Gastroesophageal sphincter (tissue), 3 donors: ENCODE data around the gene LTBP1.

Source experiments
- CTCF ChIP-seq, 4 experiments: fragments of 200-600 bp in 2 of 4; fragments of 450-650 bp in 2 of 4; sonication (generic) in 1 of 4; IDR thresholded peaks; one replicate each; pipeline ENCODE4 v1.5.1; 2017 to 2019; ENCODE audit warnings: antibody characterized with exemption in 4 of 4, mild to moderate bottlenecking in 2 of 4, moderate library complexity in 2 of 4
- EP300 ChIP-seq: sonication (generic); formaldehyde crosslinking; IDR thresholded peaks from one replicate; pipeline ENCODE4 v1.6.1; 2017; ENCODE audit warnings: antibody characterized with exemption, mild to moderate bottlenecking
- POLR2A ChIP-seq, 2 donors: fragments of 450-650 bp; IDR thresholded peaks; one replicate each; pipeline ENCODE4 v1.6.1; 2017; ENCODE audit warnings: antibody characterized with exemption in 2 of 2, mild to moderate bottlenecking in 2 of 2, moderate library complexity in 1 of 2
- POLR2AphosphoS5 ChIP-seq: sonication (generic); formaldehyde crosslinking; IDR thresholded peaks from one replicate; pipeline ENCODE4 v1.6.1; 2017; ENCODE audit warnings: antibody characterized with exemption

- TF ChIP-seq POLR2A (IDR thresholded peaks at IDR 0.05) (no peak), CTCF (IDR thresholded peaks at IDR 0.05) (no peak), POLR2AphosphoS5 (no peak), EP300 (no peak)
Observed at GRCh38 chr2:33404321-33404720, 457.6 kb downstream of the LTBP1 start.
